NCI-H446 (cell line): ENCODE data around the gene EDNRA.

Experiments used
- DNase-seq, 2 experiments: peaks; one replicate each; lab custom pipeline; 2025; lab: John Stamatoyannopoulos, UW

The EDNRA gene

GRCh38 chr4:147589586-147589985 lies 108.7 kb downstream of the EDNRA start:
- no peak for DNase-seq

- peak; percentile 31 to 55 for DNase-seq
These were observed 109.5 kb downstream of the EDNRA start for GRCh38 chr4:147590249-147590920.

- no peak for DNase-seq
These were observed 110.2 kb downstream of the EDNRA start for GRCh38 chr4:147591106-147591505.

- no peak for DNase-seq
These were observed 113.2 kb downstream of the EDNRA start for GRCh38 chr4:147594107-147594506.
